ENCODE measurements around the gene SNED1.

DNA sequence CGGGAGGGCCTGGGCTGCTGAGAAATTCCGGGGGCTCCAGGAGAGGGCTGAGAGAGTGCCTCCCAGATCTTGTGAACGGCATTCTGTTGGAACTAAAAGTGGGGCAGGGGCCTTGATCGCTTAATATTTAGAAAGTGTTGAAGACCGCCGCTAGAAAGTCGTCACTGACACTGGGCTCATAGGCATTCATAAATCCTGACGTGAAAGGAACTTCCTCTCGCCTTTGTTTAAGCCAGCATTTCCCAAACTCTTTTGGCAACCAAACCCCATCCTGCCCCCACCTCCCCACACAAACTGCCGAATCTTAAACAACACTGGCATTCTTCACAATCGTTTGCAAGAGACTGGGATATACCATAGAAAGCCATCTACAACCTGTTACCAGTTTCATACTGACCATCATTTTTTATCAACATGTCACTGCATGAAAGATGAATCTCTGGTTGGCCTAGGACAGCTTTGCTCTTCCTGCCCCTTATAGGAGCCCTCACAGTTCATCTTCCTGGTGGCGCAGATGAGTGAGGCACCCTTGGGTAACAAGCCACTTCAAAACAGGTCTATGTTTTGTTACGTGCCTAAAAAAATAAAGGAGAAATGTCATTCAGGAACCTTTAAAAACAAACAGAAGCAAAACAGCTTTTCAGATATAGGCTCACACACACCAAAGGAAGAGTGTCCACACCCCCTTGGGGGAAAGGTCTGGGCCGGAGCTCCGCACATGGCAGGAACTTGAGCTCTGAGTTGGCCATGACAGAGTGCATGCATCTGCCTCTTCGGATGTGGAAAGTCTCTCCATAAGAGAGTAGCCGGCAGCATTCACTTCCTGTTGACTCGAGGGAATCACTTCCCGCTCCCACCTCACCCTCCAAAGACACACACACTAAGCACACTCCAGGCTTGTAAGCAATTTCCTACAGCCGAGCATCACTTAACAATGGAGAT is 90.6 kb downstream of the SNED1 start:
- TF ChIP-seq, protein P1, sequence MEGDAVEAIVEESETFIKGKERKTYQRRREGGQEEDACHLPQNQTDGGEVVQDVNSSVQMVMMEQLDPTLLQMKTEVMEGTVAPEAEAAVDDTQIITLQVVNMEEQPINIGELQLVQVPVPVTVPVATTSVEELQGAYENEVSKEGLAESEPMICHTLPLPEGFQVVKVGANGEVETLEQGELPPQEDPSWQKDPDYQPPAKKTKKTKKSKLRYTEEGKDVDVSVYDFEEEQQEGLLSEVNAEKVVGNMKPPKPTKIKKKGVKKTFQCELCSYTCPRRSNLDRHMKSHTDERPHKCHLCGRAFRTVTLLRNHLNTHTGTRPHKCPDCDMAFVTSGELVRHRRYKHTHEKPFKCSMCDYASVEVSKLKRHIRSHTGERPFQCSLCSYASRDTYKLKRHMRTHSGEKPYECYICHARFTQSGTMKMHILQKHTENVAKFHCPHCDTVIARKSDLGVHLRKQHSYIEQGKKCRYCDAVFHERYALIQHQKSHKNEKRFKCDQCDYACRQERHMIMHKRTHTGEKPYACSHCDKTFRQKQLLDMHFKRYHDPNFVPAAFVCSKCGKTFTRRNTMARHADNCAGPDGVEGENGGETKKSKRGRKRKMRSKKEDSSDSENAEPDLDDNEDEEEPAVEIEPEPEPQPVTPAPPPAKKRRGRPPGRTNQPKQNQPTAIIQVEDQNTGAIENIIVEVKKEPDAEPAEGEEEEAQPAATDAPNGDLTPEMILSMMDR (tag by site-specific recombination; IDR thresholded peaks at IDR 0.05) = no peak
- TF ChIP-seq, protein P2, sequence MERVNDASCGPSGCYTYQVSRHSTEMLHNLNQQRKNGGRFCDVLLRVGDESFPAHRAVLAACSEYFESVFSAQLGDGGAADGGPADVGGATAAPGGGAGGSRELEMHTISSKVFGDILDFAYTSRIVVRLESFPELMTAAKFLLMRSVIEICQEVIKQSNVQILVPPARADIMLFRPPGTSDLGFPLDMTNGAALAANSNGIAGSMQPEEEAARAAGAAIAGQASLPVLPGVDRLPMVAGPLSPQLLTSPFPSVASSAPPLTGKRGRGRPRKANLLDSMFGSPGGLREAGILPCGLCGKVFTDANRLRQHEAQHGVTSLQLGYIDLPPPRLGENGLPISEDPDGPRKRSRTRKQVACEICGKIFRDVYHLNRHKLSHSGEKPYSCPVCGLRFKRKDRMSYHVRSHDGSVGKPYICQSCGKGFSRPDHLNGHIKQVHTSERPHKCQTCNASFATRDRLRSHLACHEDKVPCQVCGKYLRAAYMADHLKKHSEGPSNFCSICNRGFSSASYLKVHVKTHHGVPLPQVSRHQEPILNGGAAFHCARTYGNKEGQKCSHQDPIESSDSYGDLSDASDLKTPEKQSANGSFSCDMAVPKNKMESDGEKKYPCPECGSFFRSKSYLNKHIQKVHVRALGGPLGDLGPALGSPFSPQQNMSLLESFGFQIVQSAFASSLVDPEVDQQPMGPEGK (tag by site-specific recombination; IDR thresholded peaks at IDR 0.05) = no peak
- no peak for TF ChIP-seq ZNF121 (tag by site-specific recombination; IDR thresholded peaks at IDR 0.05)
- TF ChIP-seq ZNF404 (tag by site-specific recombination; IDR thresholded peaks at IDR 0.05) = no peak
- TF ChIP-seq, protein P3, sequence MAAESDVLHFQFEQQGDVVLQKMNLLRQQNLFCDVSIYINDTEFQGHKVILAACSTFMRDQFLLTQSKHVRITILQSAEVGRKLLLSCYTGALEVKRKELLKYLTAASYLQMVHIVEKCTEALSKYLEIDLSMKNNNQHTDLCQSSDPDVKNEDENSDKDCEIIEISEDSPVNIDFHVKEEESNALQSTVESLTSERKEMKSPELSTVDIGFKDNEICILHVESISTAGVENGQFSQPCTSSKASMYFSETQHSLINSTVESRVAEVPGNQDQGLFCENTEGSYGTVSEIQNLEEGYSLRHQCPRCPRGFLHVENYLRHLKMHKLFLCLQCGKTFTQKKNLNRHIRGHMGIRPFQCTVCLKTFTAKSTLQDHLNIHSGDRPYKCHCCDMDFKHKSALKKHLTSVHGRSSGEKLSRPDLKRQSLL (tag by site-specific recombination; IDR thresholded peaks at IDR 0.05) = no peak
- no peak for TF ChIP-seq ZNF747 (tag by site-specific recombination; IDR thresholded peaks at IDR 0.05)
